HG03442 (cell line): ENCODE data around the gene EFCAB5.
"Not testable (repeated sequence)": the region's sequence is repeated elsewhere in the genome, so short reads cannot be mapped to it uniquely, and the experiment has no call there.

Experiments
- ATAC-seq: cut with Tn5 transposase; IDR thresholded peaks from one replicate; pipeline ENCODE4 v1.9.1; 2021; ENCODE audit warnings: mild to moderate bottlenecking, moderate library complexity; ENCODE audit not compliant: unreplicated experiment

Gene EFCAB5

GRCh38 chr17:29933379-29933778 lies 8.1 kb upstream of the EFCAB5 start:
- no peak for ATAC-seq

DNA sequence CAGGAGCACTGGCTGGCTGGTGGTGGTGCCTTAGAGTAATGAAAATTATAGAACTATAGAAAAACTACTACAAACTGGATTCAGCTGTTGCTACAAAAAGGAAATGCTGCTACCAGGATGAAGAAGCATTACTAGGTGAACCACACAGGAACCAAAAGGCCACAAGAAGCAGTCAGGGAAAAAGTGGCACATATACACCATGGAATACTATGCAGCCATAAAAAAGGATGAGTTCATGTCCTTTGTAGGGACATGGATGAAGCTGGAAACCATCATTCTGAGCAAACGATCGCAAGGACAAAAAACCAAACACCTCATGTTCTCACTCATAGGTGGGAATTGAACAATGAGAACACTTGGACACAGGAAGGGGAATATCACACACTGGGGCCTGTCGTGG lies 5.5 kb upstream of the EFCAB5 start:
- ATAC-seq = not testable (repeated sequence)

DNA sequence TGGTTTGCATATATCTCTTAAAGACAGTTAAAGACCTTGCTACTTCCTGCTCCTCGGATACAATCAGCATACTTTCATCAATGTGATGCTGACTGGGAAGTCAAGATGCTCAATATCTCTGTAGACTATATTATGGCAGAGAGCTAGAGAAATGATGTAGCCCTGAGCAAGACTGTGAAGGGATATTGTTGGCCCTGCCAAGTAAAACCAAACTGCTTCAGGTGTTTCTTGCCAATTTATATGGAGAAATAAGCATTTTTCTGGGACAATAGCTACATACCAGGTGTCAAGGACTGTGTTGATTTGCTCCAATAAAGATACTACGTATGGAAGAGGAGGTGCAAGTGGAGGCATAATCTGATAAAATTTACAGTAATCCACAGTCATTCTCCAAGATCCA lies 4.7 kb upstream of the EFCAB5 start:
- no peak for ATAC-seq

DNA sequence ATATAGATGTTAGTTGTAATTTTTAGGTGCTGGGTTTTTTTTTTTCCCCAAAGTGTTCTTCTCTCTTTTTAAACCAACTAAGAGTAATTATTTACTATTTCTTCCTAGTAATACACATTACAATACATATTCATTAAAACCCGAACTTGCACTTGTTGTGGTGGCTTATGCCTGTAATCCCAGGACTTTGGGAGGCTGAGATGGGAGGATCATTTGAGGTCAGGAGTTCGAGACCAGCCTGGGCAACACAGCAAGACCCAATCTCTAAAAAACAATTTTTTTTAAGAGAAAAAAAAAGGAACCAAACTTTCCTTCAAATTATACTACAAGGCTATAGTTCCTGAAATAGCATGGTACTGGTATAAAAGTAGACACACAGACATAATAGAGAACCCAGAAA lies 3.8 kb downstream of the EFCAB5 start:
- ATAC-seq = no peak

- no peak for ATAC-seq
Observed at GRCh38 chr17:29948448-29949215, 7.2 kb downstream of the EFCAB5 start.

GRCh38 chr17:29949696-29950095 lies 8.3 kb downstream of the EFCAB5 start:
- ATAC-seq = no peak

- no peak for ATAC-seq
Observed at GRCh38 chr17:29954405-29954804, 13.0 kb downstream of the EFCAB5 start.

DNA sequence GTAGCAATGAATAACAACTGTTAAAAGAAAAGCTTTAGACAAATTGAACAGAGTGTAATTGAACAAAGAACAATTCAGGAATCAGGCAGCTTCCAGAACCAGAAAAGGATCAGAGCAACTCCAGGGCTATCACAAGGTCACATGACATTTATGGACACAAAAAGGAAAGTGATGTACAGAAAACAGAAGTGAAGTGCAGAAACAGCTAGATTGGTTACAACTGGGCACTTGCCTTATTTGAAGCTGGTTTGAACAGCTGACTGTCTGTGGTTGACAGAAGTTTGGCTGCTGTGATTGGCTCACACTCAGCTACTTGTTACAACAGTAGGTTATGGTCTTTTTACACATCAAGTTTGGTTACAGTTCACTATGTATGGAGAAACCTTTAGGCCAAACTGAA lies 14.8 kb downstream of the EFCAB5 start:
- ATAC-seq = no peak

GRCh38 chr17:29957488-29957887 lies 16.1 kb downstream of the EFCAB5 start:
- not testable (repeated sequence) for ATAC-seq

GRCh38 chr17:29958947-29959657 lies 17.7 kb downstream of the EFCAB5 start:
- ATAC-seq = no peak

GRCh38 chr17:29959658-29960337 lies 18.4 kb downstream of the EFCAB5 start:
- no peak for ATAC-seq

DNA sequence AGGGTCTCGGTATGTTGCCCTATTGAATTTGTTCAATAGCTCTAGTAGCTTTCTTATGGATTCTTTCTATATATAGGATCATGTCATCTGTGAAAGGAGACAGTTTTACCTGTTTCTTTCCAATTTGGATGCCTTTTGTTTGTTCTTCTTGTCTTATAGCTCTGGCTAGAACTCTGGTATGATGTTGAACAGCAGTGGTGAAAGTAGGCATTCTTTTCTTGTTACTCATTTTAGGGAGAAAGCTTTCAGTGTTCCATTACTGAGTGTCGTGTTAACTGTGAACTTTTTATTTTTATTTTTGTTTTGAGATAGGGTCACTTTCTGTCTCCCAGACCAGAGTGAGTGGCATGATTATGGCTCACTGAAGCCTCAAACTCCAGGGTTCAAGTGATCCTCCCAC lies 21.2 kb downstream of the EFCAB5 start:
- ATAC-seq = no peak

GRCh38 chr17:29968271-29968670 lies 26.8 kb downstream of the EFCAB5 start:
- no peak for ATAC-seq

- ATAC-seq = no peak
Observed at GRCh38 chr17:29972277-29972676, 30.8 kb downstream of the EFCAB5 start.

DNA sequence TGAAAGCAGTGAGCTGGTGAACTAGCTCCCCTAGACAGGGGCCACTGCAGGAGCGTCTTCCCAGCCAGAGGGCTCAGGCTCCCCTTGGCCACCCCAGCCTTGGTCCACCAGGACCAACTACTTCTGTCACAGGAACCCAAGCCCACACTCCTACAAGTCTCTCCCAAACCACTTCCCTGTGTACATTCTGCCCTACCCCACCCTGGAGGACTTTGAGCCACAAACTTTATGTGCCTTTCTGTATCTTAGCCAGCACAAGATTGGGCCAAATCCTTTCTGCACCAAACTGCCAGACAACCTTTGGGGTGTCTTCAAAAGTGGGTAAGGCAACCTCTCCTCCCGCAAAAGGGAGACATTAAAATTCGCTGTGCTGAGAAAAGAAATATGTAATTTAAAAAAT lies 31.6 kb downstream of the EFCAB5 start:
- ATAC-seq = no peak

DNA sequence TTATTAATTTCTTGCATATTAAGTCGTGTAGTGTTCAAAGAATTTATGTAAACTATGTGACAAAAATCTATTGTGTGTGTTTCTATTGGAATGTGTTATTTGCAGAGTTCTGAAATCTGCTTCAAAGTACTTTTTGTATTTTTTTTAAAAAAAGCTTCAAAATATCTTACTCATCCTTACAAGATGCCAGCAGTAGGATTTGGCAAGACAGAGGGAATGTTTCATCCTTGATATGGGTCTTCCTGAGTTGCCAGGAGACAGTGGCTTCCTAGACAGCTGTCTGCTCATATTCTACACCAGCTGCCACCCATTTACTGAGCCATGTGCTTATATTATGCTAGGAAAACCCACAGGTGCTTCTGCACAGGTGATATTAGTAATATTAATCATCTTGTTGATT lies 36.4 kb downstream of the EFCAB5 start:
- no peak for ATAC-seq

DNA sequence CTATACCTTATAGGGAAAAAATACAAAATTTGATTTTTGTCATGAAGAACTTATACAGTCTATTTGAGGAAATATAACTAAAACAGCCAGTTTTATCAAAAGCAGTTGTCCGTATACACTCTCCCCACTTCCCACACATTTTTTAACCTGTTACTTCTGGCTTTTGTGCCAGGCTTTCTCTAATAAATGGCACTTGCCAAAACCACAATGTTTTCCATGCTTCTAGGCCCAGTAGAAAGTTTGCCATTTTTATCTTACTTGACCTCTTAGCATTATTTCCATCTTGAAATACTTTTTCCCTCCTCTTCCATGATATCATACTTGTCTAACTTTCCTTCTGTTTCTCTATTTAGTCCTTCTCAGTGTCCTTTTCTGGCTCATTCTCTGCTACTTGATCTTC lies 38.8 kb downstream of the EFCAB5 start:
- no peak for ATAC-seq

DNA sequence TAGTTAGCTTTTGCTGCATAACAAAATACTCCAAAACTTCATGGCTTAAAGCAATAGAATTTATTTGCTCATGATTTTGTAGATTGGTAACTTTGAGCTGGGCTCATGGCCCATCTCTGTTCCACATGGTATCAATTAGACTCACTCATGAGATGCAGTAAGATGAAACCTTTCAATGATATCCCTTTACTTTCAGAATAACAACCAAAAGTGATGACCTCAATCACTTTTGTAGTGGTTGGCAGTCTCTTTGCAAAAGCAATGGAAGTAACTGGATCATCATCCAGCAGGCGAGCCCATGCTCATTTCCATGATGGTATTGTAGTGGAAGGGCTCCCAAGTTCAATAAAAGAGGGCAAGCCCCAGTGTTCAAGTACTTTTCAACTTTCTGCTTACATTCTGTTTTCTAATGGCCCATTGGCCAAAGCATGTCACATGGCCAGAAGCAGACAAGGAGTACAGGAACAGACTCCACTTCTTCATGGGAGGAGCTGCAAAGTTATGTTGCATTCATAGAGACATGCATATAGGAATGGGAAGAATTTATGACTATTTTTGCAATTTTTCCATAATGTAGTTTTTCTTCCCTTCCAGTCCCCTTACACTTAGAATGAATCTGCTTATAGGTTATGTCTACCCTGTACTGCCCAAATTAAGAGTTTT lies 41.7 kb downstream of the EFCAB5 start:
- no peak for ATAC-seq

GRCh38 chr17:29996458-29996857 lies 55.0 kb downstream of the EFCAB5 start:
- no peak for ATAC-seq

GRCh38 chr17:30000001-30000754 lies 58.7 kb downstream of the EFCAB5 start:
- no peak for ATAC-seq
